Measurements from ENCODE around the gene ATF5.

The ATF5 gene

DNA sequence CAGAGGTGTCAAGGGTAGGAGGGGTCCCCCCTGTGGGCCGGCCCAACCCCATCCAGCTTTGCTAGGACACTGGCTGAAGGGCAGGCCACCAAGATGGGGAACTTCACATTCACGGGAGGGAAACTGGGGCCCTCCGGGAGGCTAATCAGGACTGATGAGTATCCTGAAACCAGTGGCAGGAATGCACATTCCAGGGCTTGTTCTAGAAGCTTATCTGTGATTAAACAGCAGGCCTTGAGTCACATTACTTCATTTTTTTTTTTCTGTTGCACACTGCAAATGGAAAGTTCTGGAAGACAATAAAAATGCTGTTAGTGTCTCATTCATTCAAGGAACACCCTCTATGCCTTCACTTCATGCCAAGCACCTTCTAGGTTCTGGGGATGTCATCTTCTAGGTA is 47.5 kb downstream of the ATF5 start:
- DNase-seq (ENCODE audit: low spot score), result no peak

DNA sequence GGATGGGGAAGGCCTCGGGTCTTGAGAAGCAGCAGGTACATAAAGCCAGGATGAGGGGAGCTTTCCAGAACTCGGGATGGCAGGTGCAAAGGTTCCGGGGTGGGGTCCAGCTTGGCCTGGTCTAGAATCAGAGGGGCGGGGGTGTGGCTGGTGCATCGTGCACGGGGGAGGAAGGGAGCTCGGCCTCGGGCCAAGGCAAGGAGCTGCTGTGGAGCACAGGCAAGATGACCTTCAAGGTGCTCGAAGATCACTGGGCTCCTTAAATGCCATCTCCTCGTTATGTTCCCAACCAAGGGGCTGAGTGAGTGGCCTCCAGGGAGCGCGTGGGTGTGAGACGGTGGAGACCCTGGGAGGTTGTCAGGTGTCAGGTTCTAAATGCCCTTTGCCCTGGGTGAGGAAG is 48.1 kb downstream of the ATF5 start:
- DNase-seq (ENCODE audit: low spot score), result no peak

DNA sequence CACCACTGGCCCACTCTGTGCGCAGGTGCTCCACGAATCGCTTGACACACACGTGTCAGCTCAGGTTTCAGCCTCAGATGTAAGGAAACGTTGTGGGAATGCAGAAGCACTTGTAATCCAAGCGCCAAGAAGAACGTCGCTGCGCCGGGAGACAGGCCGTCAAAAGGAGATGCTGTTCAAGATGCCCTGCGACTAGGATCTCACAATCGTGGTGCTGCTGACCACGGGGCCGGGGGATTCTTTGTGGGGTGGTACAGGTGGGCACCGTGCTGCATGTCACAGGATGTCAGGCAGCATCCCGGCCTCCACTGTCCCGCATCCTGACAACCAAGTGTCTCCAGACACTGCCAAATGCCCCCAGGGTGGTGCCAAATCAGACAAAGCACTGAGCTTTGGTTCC is 48.9 kb downstream of the ATF5 start:
- no peak for DNase-seq (ENCODE audit: low spot score)

DNA sequence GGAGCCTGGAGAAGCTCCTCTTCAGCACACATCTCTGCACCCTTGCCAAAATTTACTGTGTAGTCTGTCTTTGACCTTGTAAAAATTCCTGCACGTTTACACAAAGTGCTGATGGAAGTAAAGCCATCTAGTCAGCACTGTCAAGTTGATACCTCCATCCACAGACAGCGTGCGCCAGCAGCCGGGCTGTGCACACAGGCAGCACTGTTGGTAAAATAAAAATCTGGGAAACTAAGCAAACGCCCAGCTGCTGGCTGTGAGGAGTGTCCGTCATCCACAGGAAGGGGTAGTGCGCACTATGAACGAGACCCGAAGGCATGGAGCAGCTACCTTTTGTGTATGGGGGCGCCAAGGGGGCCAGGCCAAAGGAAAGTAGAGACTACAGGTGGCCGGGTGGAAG is 49.3 kb downstream of the ATF5 start:
- DNase-seq (ENCODE audit: low spot score), result no peak

DNA sequence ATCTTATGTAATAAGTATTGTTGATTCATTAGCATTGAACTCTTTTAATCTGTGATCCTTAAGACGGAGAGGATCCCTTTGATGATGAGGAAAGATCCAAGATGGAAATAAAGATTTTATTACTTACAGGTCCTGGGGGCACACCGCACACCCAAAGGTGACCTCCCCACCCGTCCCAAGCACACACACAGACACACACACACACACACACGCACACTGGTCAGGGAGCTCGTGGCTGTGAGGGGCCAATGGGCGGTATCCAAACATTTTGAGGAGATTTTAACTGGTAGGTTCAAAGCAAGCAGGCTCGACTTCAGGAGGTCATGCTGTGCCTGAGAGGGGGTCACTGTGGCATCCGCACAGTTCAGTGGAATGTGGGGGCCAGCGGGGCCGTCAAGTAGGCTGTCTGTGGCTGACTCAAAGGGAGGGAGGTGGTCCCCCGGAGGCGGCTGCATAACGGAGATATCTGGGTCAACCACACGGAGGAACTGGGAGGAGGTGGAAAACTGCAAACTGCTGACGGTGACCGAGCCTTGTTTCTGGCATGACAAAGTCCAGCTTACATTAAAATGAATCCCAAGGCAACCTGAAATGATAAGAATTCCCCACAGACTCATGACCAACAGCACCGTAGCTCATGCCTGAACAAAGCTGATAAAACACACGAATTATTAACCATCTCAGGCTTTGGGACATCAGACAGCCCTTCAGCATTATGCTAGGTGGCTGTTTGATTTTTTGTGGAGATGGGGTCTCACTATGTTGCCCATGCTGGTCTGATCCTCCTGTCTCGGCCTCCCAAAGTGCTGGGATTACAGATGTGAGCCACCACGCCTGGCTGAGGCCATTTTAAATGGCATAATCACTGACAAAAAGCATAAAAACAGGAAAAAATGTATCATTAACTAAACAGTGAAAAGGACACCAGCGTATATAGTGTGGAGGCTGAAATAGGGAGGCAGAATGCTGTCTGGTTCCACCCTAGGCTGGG is 52.9 kb downstream of the ATF5 start:
- no peak for DNase-seq (ENCODE audit: low spot score)
